HCT116 (cell line): ENCODE data around the gene LAGE3. TPM values are rescaled to one million over a fixed set of nuclear protein-coding genes. Genes with fewer than 3 reads are reported as not detected.

Source experiments
- ATAC-seq: fragments of 200-7000 bp; cut with Tn5 transposase; 2 replicates; pipeline ENCODE4 v1.9.1; 2020; ENCODE audit warnings: mild to moderate bottlenecking, moderate library complexity
- BruUV-seq: library from RNA; stranded (reverse); fragments of 400-500 nt; replicated peaks from 2 replicates; lab custom pipeline; 2021; lab: Mats Ljungman, UMichigan
- CTCF ChIA-PET: fragments of 300-600 bp; sonication (Branson Sonifier 250); formaldehyde crosslinking; loops from one replicate; lab custom pipeline; 2021; ENCODE audit warnings: antibody characterized with exemption; lab: Charles Lee
- POLR2A ChIA-PET: fragments of 300-600, 350-600 bp; sonication (Branson Sonifier 250); formaldehyde crosslinking; loops from one replicate; lab custom pipeline; 2021; ENCODE audit warnings: antibody characterized with exemption; lab: Charles Lee
- RAD21 ChIA-PET, 2 experiments: fragments of 300-600 bp; sonication (Branson Sonifier 250); formaldehyde crosslinking; loops; one replicate each; lab custom pipeline; 2023; ENCODE audit warnings: low total read pairs in 2 of 2; ENCODE audit not compliant: uncharacterized antibody in 2 of 2, unreplicated experiment in 2 of 2, low non-redundant PET in 1 of 2; lab: Charles Lee
- DNase-seq: peaks from one replicate; pipeline ENCODE4 v3.0.0-alpha.2; 2010; ENCODE audit warnings: low read depth, low spot score
- H2AFZ ChIP-seq: fragments of 200-600 bp; shearing (Covaris generic), sonication (generic); 2 replicates; pipeline ENCODE4 v1.6.1; 2017; ENCODE audit warnings: low read depth, mixed run types, mixed read lengths, antibody characterized with exemption, low read length; ENCODE audit not compliant: poor library complexity, severe bottlenecking
- H3K27ac ChIP-seq: 2 replicates; pipeline ENCODE4 v1.5.1; 2012; ENCODE audit warnings: low read depth, low read length
- H3K27me3 ChIP-seq: fragments of 200-600 bp; sonication (generic); 2 replicates; pipeline ENCODE4 v1.6.1; 2016; ENCODE audit warnings: mixed run types, low read length, mixed read lengths; ENCODE audit not compliant: insufficient read depth
- H3K36me3 ChIP-seq, 2 experiments: fragments of 200-500 bp in 1 of 2; fragments of 200-600 bp in 1 of 2; sonication (Bioruptor generic) in 1 of 2; sonication (generic) in 1 of 2; 2 replicates each; pipeline versions ENCODE4 v1.5.1 to v1.6.1; 2014 to 2016; ENCODE audit warnings: low read length in 2 of 2, inconsistent platforms in 1 of 2, mixed read lengths in 1 of 2, mixed run types in 1 of 2; ENCODE audit not compliant: insufficient read depth in 2 of 2, control insufficient read depth in 1 of 2
- H3K4me1 ChIP-seq, 2 experiments: fragments of 200-600 bp in 1 of 2; sonication (generic) in 1 of 2; 2 replicates each; pipeline versions ENCODE4 v1.5.1 to v1.6.1; 2012 to 2017; ENCODE audit warnings: low read length in 2 of 2, inconsistent platforms in 1 of 2, mild to moderate bottlenecking in 1 of 2, mixed read lengths in 1 of 2, mixed run types in 1 of 2, moderate library complexity in 1 of 2; ENCODE audit not compliant: insufficient read depth in 2 of 2, control insufficient read depth in 1 of 2
- H3K4me2 ChIP-seq: fragments of 200-600 bp; sonication (generic); 2 replicates; pipeline ENCODE4 v1.6.1; 2017; ENCODE audit warnings: mixed run types, low read length, mixed read lengths
- H3K4me3 ChIP-seq, 2 experiments: fragments of 200-600 bp in 1 of 2; sonication (generic) in 1 of 2; replicated peaks in 1 of 2; 2 replicates each; pipeline ENCODE4 v1.5.1; 2011 to 2016; ENCODE audit warnings: low read length in 2 of 2, control low read depth in 1 of 2, low read depth in 1 of 2, mild to moderate bottlenecking in 1 of 2, mixed read lengths in 1 of 2, mixed run types in 1 of 2
- H3K79me2 ChIP-seq: fragments of 200-600 bp; sonication (generic); 2 replicates; pipeline ENCODE4 v1.6.1; 2017; ENCODE audit warnings: mild to moderate bottlenecking, mixed run types, low read length, moderate library complexity, mixed read lengths; ENCODE audit not compliant: insufficient read depth
- H3K9ac ChIP-seq: fragments of 200-600 bp; sonication (generic); 2 replicates; pipeline ENCODE4 v1.6.1; 2016; ENCODE audit warnings: low read length, mixed read lengths
- H3K9me2 ChIP-seq: fragments of 200-600 bp; sonication (generic), shearing (Covaris generic); 2 replicates; pipeline ENCODE4 v1.6.1; 2017; ENCODE audit warnings: mixed run types, mild to moderate bottlenecking, moderate library complexity; ENCODE audit not compliant: insufficient read depth
- H3K9me3 ChIP-seq, 2 experiments: fragments of 200-500 bp in 1 of 2; fragments of 200-600 bp in 1 of 2; sonication (Bioruptor generic) in 1 of 2; sonication (generic) in 1 of 2; 2 replicates each; pipeline ENCODE4 v1.6.1; 2014 to 2017; ENCODE audit warnings: low read length in 2 of 2, mixed read lengths in 2 of 2, inconsistent platforms in 1 of 2, low read depth in 1 of 2, mild to moderate bottlenecking in 1 of 2, mixed run types in 1 of 2, moderate library complexity in 1 of 2; ENCODE audit not compliant: control insufficient read depth in 1 of 2, insufficient read depth in 1 of 2
- H4K20me1 ChIP-seq: fragments of 200-600 bp; sonication (generic), shearing (Covaris generic); 2 replicates; pipeline ENCODE4 v1.6.1; 2017; ENCODE audit warnings: mixed run types, mild to moderate bottlenecking, moderate library complexity; ENCODE audit not compliant: insufficient read depth
- CBX3 ChIP-seq: IDR thresholded peaks from 2 replicates; pipeline ENCODE4 v1.6.1; 2012; ENCODE audit warnings: low read depth
- CEBPB ChIP-seq: IDR thresholded peaks from 2 replicates; pipeline ENCODE4 v1.6.1; 2012; ENCODE audit warnings: low read depth
- CTCF ChIP-seq, 3 experiments: fragments of 200-600 bp in 1 of 3; sonication (generic) in 1 of 3; IDR thresholded peaks in 2 of 3; conservative IDR thresholded peaks in 1 of 3; 2 replicates each; pipeline ENCODE4 v1.5.1; 2012 to 2017; ENCODE audit warnings: low read depth in 2 of 3, low read length in 2 of 3, antibody characterized with exemption in 1 of 3, borderline replicate concordance in 1 of 3, control low read depth in 1 of 3, mild to moderate bottlenecking in 1 of 3, mixed read lengths in 1 of 3, mixed run types in 1 of 3, moderate library complexity in 1 of 3; ENCODE audit not compliant: insufficient read depth in 1 of 3
- EGR1 ChIP-seq: IDR thresholded peaks from 2 replicates; pipeline ENCODE4 v1.6.1; 2012; ENCODE audit warnings: low read depth
- EZH2 ChIP-seq: fragments of 200-600 bp; sonication (generic); IDR thresholded peaks from 2 replicates; pipeline ENCODE4 v1.6.1; 2017; ENCODE audit warnings: antibody characterized with exemption, mixed run types
- EZH2phosphoT487 ChIP-seq: fragments of 200-600 bp; IDR thresholded peaks from 2 replicates; pipeline ENCODE4 v1.6.1; 2018; ENCODE audit warnings: antibody characterized with exemption, borderline replicate concordance
- JUND ChIP-seq: IDR thresholded peaks from 2 replicates; pipeline ENCODE4 v1.6.1; 2012
- MAX ChIP-seq: IDR thresholded peaks from 2 replicates; pipeline ENCODE4 v1.6.1; 2012
- RAD21 ChIP-seq: IDR thresholded peaks from 2 replicates; pipeline ENCODE4 v1.6.1; 2012; ENCODE audit warnings: low read depth, mild to moderate bottlenecking
- REST ChIP-seq: IDR thresholded peaks from 2 replicates; pipeline ENCODE4 v1.6.1; 2012; ENCODE audit warnings: low read depth
- SIN3A ChIP-seq: IDR thresholded peaks from 2 replicates; pipeline ENCODE4 v1.6.1; 2012; ENCODE audit warnings: low read depth
- SP1 ChIP-seq: IDR thresholded peaks from 2 replicates; pipeline ENCODE4 v1.6.1; 2012; ENCODE audit warnings: low read depth
- YY1 ChIP-seq: IDR thresholded peaks from 2 replicates; pipeline ENCODE4 v1.6.1; 2011; ENCODE audit warnings: low read length, low read depth, moderate library complexity, mild to moderate bottlenecking; ENCODE audit not compliant: insufficient replicate concordance; ENCODE audit errors: extremely low read depth
- ZNF274 ChIP-seq: fragments of 200-500 bp; sonication (Bioruptor generic); IDR thresholded peaks from 2 replicates; pipeline ENCODE4 v1.6.1; 2014; ENCODE audit warnings: mild to moderate bottlenecking, low read depth, low read length, inconsistent platforms
- intact Hi-C: fragments of 100-400 bp; cut with micrococcal nuclease; formaldehyde crosslinking; loops from 2 replicates; pipeline ENCODE4 v1.10.0; 2022
- total RNA-seq: library from RNA; stranded (reverse); gene quantifications from one replicate; pipeline ENCODE4 v1.2.1, GENCODE V29; 2021; ENCODE audit not compliant: unreplicated experiment

The LAGE3 gene
- total RNA-seq, 1 experiment from 2014 or later = 42.8 TPM

DNA sequence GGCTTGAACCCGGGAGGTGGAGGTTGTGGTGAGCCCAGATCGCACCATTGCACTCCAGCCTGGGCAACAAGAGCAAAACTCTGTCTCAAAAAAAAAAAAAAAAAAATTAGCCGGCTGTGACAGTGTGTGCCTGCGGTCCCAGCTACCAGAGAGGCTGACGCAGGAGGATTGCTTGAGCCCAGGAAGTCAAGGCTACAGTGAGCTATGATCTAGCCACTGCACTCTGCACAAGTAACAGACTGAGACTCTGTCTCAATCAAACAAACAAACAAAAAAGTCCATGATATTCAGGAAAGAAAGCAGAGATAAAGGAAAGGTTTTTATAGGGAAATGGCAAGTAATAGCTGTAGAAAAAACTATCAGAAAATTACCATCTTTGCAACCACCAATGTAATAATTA, 2.1 kb upstream of the LAGE3 start:
- H3K9ac ChIP-seq = no peak overlapping the region
- H3K36me3 ChIP-seq = peaks cover 0 to 10% of the 10 kb centered on the region in 2 experiments; a peak in 1 of 4 replicates
- BruUV-seq = no TSS peak
- H3K27ac ChIP-seq = no peak overlapping the region
- H3K4me2 ChIP-seq = no peak overlapping the region
- no peak overlapping the region for H3K4me3 ChIP-seq
- H3K9me2 ChIP-seq = no peaks in the 10 kb centered on the region
- intact Hi-C loops = no loop called here
- DNase-seq (no peak), ATAC-seq (no peak)
- H4K20me1 ChIP-seq = no peaks in the 10 kb centered on the region
- H2AFZ ChIP-seq = no peak overlapping the region
- H3K27me3 ChIP-seq = no peaks in the 10 kb centered on the region
- RAD21 ChIA-PET = no interaction called here
- CTCF ChIA-PET = no interaction called here
- H3K9me3 ChIP-seq = no peaks in the 10 kb centered on the region
- POLR2A ChIA-PET = interaction anchor here (1.4 kb wide), 1 partner anchor 9 kb away, joined by 4 read pairs; the partner anchor contains the start of gene SLC10A3
- H3K4me1 ChIP-seq = peaks cover 10 to 27% of the 10 kb centered on the region in 2 experiments
- peaks cover 15% of the 10 kb centered on the region for H3K79me2 ChIP-seq
- TF ChIP-seq EZH2phosphoT487 = no peak
- no peak for TF ChIP-seq MAX
- TF ChIP-seq CEBPB = no peak
- no peak for TF ChIP-seq YY1
- no peak for TF ChIP-seq SP1
- no peak for TF ChIP-seq SIN3A
- TF ChIP-seq EZH2 = no peak
- no peak for TF ChIP-seq JUND
- no peak for TF ChIP-seq EGR1
- TF ChIP-seq ZNF274 = no peak
- no peak for TF ChIP-seq RAD21
- no peak for TF ChIP-seq REST
- TF ChIP-seq CTCF (IDR thresholded peaks at IDR 0.05 in 2 of 3, conservative IDR thresholded peaks at IDR 0.05 in 1 of 3; ENCODE audit: borderline replicate concordance in 1 of 3, insufficient read depth in 1 of 3, low read depth in 2 of 3, low read length in 2 of 3) = no peak
- no peak for TF ChIP-seq CBX3
